Ishikawa (cell line): ENCODE measurements around the gene ACSL6.

ENCODE experiments used
- CEBPB ChIP-seq: IDR thresholded peaks from 2 replicates; pipeline ENCODE4 v1.6.1; 2012
- EGR1 ChIP-seq: IDR thresholded peaks from 2 replicates; pipeline ENCODE4 v1.6.1; 2012
- NFIC ChIP-seq: IDR thresholded peaks from 2 replicates; pipeline ENCODE4 v1.6.1; 2012
- RAD21 ChIP-seq: IDR thresholded peaks from 2 replicates; pipeline ENCODE4 v1.6.1; 2012; ENCODE audit warnings: low read depth
- TAF1 ChIP-seq: IDR thresholded peaks from 2 replicates; pipeline ENCODE4 v1.6.1; 2012; ENCODE audit warnings: low read depth, mild to moderate bottlenecking
- YY1 ChIP-seq: IDR thresholded peaks from 2 replicates; pipeline ENCODE4 v1.6.1; 2012; ENCODE audit warnings: low read depth
- TF ChIP-seq, protein P1 (sequence below): IDR thresholded peaks from 2 replicates; pipeline ENCODE4 v1.6.1; 2012
- TF ChIP-seq, protein P2 (sequence below): IDR thresholded peaks from 2 replicates; pipeline ENCODE4 v1.6.1; 2012; ENCODE audit warnings: low read depth, mild to moderate bottlenecking
- TF ChIP-seq, protein P3 (sequence below): IDR thresholded peaks from 2 replicates; pipeline ENCODE4 v1.6.1; 2012

DNA sequence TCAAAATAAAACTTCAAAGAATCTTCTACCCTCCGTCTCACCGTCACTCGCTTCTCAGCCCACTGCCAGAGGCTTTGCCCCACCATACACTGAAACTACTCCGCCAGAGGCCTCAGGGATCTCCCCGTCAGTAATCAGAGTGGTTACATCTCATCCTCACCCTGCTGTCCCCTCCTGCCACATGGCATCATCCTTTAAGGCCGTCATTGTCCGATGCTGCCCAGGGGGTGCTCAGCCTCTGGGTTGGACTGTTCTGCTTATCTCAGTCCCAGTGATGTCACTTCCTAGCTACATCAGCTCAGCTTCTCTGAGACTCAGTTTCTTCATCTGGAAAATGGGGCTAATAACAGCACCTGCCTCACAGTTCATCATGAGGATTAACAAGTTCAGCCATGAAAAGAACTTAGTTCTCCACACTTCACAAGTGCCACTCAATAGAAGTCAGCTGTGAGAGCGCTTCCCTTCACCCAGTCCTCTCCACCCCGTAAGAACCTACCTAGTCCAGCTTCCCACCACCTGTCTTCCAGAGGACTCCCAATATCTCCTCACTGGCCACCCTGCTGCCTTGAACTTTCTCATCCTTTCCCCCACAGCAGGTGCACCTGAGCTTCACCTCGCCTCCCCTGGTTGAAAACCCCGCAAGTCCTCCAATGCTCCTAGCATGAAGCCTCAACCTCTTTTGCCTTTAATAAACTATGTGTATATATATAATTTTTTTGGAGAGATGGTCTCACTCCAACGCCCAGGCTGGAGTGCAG lies 46.2 kb upstream of the ACSL6 start:
- TF ChIP-seq, protein P1, sequence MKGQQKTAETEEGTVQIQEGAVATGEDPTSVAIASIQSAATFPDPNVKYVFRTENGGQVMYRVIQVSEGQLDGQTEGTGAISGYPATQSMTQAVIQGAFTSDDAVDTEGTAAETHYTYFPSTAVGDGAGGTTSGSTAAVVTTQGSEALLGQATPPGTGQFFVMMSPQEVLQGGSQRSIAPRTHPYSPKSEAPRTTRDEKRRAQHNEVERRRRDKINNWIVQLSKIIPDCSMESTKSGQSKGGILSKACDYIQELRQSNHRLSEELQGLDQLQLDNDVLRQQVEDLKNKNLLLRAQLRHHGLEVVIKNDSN = no peak
- TF ChIP-seq, protein P2, sequence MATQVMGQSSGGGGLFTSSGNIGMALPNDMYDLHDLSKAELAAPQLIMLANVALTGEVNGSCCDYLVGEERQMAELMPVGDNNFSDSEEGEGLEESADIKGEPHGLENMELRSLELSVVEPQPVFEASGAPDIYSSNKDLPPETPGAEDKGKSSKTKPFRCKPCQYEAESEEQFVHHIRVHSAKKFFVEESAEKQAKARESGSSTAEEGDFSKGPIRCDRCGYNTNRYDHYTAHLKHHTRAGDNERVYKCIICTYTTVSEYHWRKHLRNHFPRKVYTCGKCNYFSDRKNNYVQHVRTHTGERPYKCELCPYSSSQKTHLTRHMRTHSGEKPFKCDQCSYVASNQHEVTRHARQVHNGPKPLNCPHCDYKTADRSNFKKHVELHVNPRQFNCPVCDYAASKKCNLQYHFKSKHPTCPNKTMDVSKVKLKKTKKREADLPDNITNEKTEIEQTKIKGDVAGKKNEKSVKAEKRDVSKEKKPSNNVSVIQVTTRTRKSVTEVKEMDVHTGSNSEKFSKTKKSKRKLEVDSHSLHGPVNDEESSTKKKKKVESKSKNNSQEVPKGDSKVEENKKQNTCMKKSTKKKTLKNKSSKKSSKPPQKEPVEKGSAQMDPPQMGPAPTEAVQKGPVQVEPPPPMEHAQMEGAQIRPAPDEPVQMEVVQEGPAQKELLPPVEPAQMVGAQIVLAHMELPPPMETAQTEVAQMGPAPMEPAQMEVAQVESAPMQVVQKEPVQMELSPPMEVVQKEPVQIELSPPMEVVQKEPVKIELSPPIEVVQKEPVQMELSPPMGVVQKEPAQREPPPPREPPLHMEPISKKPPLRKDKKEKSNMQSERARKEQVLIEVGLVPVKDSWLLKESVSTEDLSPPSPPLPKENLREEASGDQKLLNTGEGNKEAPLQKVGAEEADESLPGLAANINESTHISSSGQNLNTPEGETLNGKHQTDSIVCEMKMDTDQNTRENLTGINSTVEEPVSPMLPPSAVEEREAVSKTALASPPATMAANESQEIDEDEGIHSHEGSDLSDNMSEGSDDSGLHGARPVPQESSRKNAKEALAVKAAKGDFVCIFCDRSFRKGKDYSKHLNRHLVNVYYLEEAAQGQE = no peak
- TF ChIP-seq NFIC = no peak
- TF ChIP-seq RAD21 = no peak
- TF ChIP-seq EGR1 = no peak
- TF ChIP-seq TAF1 = no peak
- TF ChIP-seq, protein P3, sequence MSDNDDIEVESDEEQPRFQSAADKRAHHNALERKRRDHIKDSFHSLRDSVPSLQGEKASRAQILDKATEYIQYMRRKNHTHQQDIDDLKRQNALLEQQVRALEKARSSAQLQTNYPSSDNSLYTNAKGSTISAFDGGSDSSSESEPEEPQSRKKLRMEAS = no peak
- TF ChIP-seq CEBPB = no peak
- TF ChIP-seq YY1 = no peak
